ENCODE data around the gene TBC1D3I.
"Not testable (repeated sequence)": the region's sequence is repeated elsewhere in the genome, so short reads cannot be mapped to it uniquely, and the experiment has no call there.

DNA sequence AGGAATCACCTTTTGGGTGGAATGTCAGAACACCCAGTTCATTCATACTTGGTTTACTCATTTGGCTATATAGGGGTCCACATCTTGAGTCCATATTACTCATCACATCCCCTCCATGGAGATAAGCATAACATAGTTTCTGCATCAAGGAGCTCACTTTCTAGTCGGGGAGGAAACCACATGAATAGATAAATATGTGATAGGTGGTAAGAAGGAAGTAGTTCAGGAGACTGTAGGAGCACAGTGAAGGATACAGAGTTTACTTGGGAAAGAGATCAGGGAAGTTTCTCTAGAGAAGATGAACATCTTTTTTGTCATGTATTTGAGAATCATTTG is 57.9 kb downstream of the TBC1D3I start:
- TF ChIP-seq, protein P1, sequence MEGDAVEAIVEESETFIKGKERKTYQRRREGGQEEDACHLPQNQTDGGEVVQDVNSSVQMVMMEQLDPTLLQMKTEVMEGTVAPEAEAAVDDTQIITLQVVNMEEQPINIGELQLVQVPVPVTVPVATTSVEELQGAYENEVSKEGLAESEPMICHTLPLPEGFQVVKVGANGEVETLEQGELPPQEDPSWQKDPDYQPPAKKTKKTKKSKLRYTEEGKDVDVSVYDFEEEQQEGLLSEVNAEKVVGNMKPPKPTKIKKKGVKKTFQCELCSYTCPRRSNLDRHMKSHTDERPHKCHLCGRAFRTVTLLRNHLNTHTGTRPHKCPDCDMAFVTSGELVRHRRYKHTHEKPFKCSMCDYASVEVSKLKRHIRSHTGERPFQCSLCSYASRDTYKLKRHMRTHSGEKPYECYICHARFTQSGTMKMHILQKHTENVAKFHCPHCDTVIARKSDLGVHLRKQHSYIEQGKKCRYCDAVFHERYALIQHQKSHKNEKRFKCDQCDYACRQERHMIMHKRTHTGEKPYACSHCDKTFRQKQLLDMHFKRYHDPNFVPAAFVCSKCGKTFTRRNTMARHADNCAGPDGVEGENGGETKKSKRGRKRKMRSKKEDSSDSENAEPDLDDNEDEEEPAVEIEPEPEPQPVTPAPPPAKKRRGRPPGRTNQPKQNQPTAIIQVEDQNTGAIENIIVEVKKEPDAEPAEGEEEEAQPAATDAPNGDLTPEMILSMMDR (IDR thresholded peaks at IDR 0.05), result not testable (repeated sequence)
- not testable (repeated sequence) for TF ChIP-seq EP300, POLR2A (IDR thresholded peaks at IDR 0.05)

Measured in ovary (tissue), 3 donors.